PC-3 (cell line): Measurements from ENCODE around the gene GNAI2.

Source experiments
- CTCF ChIP-seq: fragments of 300-600 bp; sonication (generic); conservative IDR thresholded peaks from 2 replicates; pipeline ENCODE4 v1.5.1; 2017; ENCODE audit warnings: antibody characterized with exemption, low read depth, mild to moderate bottlenecking, low read length
- EZH2 ChIP-seq: fragments of 300-600 bp; sonication (generic); IDR thresholded peaks from one replicate; pipeline ENCODE4 v1.6.1; 2017; ENCODE audit warnings: antibody characterized with exemption, mild to moderate bottlenecking, low read length; ENCODE audit not compliant: unreplicated experiment
- EZH2phosphoT487 ChIP-seq: fragments of 300-600 bp; sonication (generic); IDR thresholded peaks from 2 replicates; pipeline ENCODE4 v1.6.1; 2018; ENCODE audit warnings: mild to moderate bottlenecking, antibody characterized with exemption, low read length, borderline replicate concordance

- TF ChIP-seq CTCF: no peak
- TF ChIP-seq EZH2phosphoT487: no peak
- TF ChIP-seq EZH2: no peak
Observed at GRCh38 chr3:50265571-50265970, 29.6 kb downstream of the GNAI2 start.
